ENCODE data around the gene BATF. TPM values are rescaled to one million over a fixed set of nuclear protein-coding genes. Genes with fewer than 3 reads are reported as not detected.
"Not testable (repeated sequence)": the region's sequence is repeated elsewhere in the genome, so short reads cannot be mapped to it uniquely, and the experiment has no call there.

BATF gene, protein sequence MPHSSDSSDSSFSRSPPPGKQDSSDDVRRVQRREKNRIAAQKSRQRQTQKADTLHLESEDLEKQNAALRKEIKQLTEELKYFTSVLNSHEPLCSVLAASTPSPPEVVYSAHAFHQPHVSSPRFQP
- polyA plus RNA-seq (ENCODE audit: insufficient read length in 4 of 4), result 1 to 10 TPM in 2 of 4 donors, under 1 TPM in 2; 0.49 to 1.3 (median 0.98) TPM

DNA sequence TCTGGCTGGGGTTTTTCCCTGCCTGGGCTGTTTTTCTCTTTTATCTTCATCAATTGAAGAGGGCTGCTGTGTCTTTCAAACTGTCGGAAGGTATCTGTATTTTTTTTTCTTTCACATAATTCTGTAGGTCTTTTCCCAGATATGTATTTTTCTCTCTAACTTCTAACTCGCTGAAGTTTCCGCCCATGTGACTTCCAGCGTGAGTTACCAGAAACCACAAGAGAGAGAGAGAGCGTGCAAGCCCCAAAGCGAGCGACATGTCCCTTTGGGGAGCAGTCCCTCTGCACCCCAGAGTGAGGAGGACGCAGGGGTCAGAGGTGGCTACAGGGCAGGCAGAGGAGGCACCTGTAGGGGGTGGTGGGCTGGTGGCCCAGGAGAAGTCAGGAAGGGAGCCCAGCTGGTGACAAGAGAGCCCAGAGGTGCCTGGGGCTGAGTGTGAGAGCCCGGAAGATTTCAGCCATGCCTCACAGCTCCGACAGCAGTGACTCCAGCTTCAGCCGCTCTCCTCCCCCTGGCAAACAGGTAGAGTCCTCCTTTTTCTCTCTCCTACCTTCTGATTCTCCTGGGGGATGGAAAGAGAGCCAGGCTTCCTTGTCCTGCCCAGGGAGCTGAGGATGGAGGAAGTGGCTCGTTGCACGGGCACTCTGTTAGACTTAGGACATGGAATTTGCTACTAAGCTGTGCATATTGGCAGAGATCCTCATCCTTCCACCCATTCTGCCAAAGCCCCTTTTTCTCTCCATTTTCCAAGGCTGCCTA, at the start of gene BATF:
BATF (plus strand) TSS at position 246 of the 759 bp plus-strand sequence; CDS start at position 460, 214 bp downstream.
- no peak for DNase-seq (ENCODE audit: low read depth in 4 of 4, low spot score in 3 of 4)

DNA sequence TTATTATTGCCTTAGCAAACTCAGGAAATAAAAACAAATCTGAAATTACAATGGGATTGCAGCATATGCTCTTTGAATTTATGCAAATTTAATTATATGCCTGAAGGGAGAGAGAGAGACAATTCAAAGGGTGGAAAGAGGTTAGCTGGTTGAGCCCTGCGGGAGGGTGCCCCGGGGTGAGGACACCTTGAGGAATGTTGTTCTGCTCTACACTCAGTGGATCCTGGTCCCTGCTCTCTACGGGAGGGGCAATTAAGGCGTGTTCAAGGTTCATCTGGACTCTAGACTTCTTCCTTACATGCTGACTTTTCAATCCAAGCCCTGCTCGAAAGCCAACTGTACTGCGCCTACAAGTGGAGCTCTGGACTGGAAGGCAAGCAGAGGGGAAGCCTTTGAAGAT, 48.1 kb upstream of the BATF start:
- DNase-seq (ENCODE audit: low read depth in 4 of 4, low spot score in 3 of 4), result not testable (repeated sequence)

DNA sequence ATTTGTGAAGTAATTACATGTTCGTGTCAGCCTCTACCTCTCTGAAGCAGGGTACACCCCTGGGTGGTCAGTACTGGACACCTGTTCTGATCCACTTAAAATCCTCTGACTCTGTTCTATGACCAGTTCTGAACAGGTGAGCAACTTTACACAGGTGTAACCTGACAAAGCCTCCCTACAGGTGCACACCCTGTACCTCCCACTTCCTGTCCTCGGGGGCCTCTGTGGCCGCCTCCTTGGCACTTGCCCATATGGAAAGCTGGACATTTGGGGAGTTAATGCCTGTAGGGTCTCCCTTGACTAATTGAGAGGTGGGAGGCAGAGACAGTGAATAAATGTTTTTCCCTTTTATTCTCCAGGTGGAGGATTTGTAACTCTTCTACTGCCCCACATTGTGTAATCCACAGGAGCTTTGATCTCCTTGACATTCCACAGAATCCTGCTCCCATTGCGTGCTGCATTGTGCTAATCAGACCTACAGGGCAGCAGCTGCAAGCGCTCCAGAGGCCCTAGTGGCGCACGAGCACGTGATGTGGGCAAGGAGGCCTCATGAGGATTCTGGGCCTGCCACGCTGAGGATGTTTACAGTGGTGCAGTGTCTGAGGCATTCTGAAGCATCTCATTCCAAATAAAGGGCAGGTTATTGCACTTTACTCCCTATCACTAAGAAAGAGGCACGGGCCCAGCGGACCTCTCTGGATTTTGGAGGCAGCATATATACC, 45.8 kb upstream of the BATF start:
- no peak for DNase-seq (ENCODE audit: low read depth in 4 of 4, low spot score in 3 of 4)

GRCh38 chr14:75477881-75478280, 44.4 kb upstream of the BATF start:
- no peak for DNase-seq (ENCODE audit: low read depth in 4 of 4, low spot score in 3 of 4)

- DNase-seq (ENCODE audit: low read depth in 4 of 4, low spot score in 3 of 4), result no peak
Observed at GRCh38 chr14:75479770-75480600, 42.3 kb upstream of the BATF start.

GRCh38 chr14:75482366-75482765, 39.9 kb upstream of the BATF start:
- DNase-seq (ENCODE audit: low read depth in 4 of 4, low spot score in 3 of 4), result no peak

DNA sequence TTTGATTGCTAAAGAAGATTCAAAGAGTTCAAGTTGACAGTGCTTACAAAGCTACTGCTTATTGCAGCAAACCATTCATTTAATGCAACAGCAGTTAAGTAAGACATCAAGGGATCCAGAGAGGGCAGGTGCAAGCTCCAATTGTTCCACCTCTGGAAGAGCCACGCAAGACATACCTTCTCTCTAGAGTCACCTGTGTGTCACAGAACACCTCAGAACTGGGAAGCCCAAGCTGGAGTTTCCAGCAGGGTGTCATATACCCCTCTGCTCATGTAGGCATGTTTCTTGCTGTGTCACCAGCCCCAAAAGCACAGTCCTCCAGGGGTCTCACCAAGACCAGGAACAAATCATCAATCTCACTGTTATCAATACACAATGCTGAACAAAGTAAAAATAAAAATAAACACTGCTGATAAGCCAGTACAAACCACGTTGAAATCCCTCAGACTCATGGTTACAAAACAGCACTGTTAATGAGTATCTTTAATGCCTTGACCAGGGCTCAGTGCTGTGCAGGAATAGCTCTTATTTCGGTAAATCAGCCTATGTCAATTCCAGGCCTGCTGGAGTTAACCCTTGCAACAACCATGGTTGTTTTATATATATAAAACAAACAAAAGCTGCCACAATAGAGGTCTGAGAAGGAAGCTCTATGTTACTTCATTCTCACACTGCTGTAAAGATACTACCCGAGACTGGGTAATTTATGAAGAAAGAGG, 37.4 kb upstream of the BATF start:
- DNase-seq (ENCODE audit: low read depth in 4 of 4, low spot score in 3 of 4), result no peak

- DNase-seq (ENCODE audit: low read depth in 4 of 4, low spot score in 3 of 4), result no peak
Observed at GRCh38 chr14:75486318-75486717, 36.0 kb upstream of the BATF start.

- no peak for DNase-seq (ENCODE audit: low read depth in 4 of 4, low spot score in 3 of 4)
Observed at GRCh38 chr14:75487155-75487671, 35.1 kb upstream of the BATF start.

DNA sequence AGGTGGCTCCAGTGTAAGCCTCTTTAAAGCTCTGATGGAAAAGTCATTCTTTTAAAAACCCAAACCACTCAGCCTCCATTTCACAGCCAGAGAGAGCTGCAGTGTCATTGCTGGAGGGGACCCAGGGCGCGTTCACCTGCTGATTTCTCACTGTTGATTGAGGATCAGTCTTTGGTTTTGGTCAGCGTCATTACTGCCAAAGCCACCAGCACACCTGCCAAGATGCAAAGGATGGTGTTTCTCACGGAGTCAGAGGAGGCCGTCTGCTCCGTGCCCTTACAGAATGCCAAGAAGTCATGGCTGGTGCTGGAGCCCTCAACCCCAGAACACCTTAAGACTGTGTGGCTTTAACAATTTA, 32.8 kb upstream of the BATF start:
- DNase-seq (ENCODE audit: low read depth in 4 of 4, low spot score in 3 of 4), result no peak

DNA sequence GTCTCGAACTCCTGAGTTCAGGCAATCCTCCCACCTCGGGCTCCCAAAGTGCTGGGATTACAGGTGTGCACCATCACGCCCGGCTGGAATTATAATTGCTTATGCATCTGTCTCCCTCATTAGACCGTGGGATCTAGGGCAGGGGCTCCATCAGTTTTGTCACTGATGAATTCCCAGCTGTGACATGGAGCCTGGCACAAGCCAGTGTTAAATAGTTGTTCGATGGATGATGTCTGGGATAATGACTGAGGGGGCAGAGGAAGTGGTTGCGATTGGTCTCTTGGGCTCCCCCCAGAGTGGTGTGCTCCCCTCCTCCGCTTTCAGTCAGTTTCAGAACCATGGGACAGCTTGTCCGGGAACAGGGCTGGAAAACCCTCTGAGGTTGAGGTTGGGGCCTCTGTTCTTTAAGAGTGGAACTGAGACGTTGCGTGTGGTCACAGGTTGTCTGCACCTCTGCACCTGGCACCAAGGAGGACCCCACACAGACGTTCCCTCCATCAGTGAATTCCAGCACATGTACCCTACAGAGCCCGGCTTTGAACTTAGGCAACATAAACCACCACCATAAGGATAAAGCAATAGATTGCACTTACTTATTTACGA, 30.8 kb upstream of the BATF start:
- DNase-seq (ENCODE audit: low read depth in 4 of 4, low spot score in 3 of 4), result no peak

DNA sequence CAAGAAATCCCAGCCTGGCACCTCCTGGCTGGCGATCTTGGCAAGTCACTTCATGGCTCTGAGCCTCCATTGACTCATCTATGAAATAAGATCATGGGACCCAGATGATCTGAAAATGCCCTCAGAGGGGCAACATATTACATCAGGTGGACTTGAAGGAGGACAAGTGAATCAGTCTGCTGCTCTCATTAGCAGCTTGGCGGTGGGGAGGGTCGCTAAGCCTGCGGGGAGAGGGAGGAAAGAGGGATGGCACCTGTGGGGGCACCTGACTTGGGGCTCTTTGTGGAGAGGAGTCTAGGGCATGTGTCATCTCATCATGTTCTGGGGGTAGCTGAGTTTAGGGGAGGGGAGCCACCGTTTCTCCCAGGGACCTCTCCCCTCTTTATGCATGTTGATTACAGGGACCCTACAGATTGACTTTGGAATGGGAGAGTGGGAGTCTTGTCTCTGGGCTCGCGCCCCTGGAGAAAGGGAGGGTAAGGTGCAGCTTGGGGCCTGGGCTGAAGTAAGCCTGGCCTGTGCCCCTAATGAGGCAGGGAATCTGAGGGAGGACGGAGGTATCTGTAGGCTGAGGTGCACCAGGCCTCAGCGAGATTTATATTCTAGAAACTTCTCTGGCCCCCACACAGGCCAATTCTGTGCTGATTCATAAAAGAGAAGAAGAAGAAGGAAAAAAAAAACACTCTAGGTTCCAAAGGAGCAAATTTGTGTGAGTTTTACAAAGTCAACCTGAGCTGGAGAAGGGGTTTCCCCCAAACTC, 29.3 kb upstream of the BATF start:
- no peak for DNase-seq (ENCODE audit: low read depth in 4 of 4, low spot score in 3 of 4)

DNA sequence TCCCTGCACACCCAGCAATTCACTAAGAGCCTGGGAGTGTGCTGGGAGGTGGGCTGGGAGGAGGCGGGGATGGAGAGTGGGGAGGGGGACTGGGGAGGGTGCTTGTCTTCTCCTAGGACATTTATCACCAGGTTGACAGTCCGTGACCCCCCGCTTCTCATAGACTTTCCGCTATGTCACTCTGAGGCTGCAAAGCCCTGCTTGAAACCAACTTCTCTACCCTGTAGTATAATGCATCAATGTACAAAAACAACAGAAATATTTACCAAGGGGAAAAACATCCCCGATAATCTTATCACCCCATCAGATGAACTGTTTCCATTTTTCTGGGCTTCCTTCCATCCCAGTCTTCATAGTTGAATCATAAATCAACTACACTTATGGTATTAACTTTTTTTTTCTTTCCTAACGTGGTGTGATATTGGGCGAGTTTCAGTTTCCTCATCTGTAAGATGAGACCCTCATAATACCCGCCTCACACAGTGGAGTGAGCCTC, 28.6 kb upstream of the BATF start:
- DNase-seq (ENCODE audit: low read depth in 4 of 4, low spot score in 3 of 4), result no peak

- DNase-seq (ENCODE audit: low read depth in 4 of 4, low spot score in 3 of 4), result no peak
Observed at GRCh38 chr14:75494896-75495295, 27.4 kb upstream of the BATF start.

DNA sequence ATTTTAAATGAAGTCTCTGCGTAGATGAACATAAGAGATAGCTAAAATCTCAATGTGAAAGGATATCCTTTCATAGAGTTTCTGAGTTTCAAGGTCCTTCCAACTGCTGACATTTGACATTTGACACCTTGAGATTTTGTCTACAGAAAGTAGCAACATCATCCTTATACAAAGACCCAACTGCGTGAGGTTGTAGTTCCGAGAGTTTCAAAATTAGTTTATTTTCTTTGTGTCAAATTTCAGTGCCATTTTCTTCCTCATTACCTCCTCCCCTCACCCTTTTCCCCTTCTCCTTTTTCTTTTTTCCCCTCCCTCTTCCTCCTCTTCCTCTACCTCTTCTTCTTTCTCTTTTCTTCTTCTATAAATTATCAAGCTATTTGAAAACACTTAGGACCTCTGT, 26.9 kb upstream of the BATF start:
- DNase-seq (ENCODE audit: low read depth in 4 of 4, low spot score in 3 of 4), result no peak

- no peak for DNase-seq (ENCODE audit: low read depth in 4 of 4, low spot score in 3 of 4)
Observed at GRCh38 chr14:75495882-75496281, 26.4 kb upstream of the BATF start.

DNA sequence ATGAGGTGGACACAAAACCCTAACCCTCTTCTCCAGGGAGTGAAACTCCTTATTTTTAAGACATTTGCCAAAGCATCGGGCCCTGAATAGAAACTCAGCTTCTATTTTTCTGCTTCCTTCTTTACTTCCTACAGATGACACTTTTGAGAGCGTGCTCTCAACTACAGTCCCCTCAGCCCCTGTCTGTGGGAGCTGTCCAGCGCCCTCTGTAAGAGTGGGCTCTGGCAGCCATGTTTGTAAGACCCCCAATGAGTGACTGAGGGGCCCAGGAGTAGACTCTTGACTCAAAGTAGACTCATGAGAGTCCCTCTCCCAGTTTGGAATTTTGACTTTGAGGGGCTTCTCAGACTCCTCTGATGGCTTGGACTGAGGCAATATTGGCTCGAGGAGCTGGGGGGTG, 25.5 kb upstream of the BATF start:
- no peak for DNase-seq (ENCODE audit: low read depth in 4 of 4, low spot score in 3 of 4)

DNA sequence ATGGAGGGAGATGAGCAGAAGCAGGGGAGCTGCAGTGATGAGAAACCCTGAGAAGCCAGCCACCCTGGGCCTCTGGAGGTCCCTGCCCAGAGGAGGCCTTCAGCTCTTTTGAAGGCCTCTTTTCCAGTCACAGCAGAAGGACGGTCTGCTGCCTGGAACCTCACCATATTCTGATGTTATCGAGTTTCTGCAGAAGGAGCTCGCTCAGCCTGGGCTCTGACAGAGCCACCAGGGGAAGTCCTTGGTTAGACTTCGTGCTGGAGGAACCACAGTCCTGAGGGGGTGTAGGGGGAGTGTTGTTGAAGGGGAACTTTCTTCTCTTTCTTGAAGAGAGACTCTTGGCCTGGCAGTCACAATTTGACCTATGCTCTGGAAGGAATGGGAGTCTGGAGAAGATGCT, 25.1 kb upstream of the BATF start:
- DNase-seq (ENCODE audit: low read depth in 4 of 4, low spot score in 3 of 4), result no peak

- no peak for DNase-seq (ENCODE audit: low read depth in 4 of 4, low spot score in 3 of 4)
Observed at GRCh38 chr14:75497701-75498100, 24.6 kb upstream of the BATF start.

All from left renal pelvis (tissue), 4 donors.